HL-60 (cell line): ENCODE data around the gene GPR89A.
"Not testable (repeated sequence)": the region's sequence is repeated elsewhere in the genome, so short reads cannot be mapped to it uniquely, and the experiment has no call there.

Experiments used
- DNase-seq, 2 experiments: peaks; one replicate each; pipeline ENCODE4 v3.0.0-alpha.2; 2010 to 2020; ENCODE audit warnings: low read depth in 1 of 2, low spot score in 1 of 2
- H3K27ac ChIP-seq: fragments of 250-450 bp; sonication (Bioruptor Pico); replicated peaks from 2 replicates; pipeline ENCODE4 v1.5.1; 2020; ENCODE audit warnings: mild to moderate bottlenecking, moderate library complexity
- H3K27me3 ChIP-seq: fragments of 250-450 bp; sonication (Bioruptor Pico); 2 replicates; pipeline ENCODE4 v1.5.1; 2021; ENCODE audit warnings: mild to moderate bottlenecking, moderate library complexity; ENCODE audit not compliant: insufficient read depth, poor library complexity, severe bottlenecking
- H3K4me3 ChIP-seq: replicated peaks from 2 replicates; pipeline ENCODE4 v1.5.1; 2011; ENCODE audit warnings: mild to moderate bottlenecking, control low read depth, low read length; ENCODE audit not compliant: insufficient read depth
- GABPA ChIP-seq: IDR thresholded peaks from 2 replicates; pipeline ENCODE4 v1.6.1; 2012; ENCODE audit warnings: low read depth
- POLR2AphosphoS5 ChIP-seq: IDR thresholded peaks from 2 replicates; pipeline ENCODE4 v1.6.1; 2012; ENCODE audit warnings: low read depth
- REST ChIP-seq: IDR thresholded peaks from 2 replicates; pipeline ENCODE4 v1.6.1; 2012; ENCODE audit warnings: low read depth; ENCODE audit not compliant: insufficient replicate concordance
- SPI1 ChIP-seq: IDR thresholded peaks from 2 replicates; pipeline ENCODE4 v1.6.1; 2012; ENCODE audit warnings: low read depth, mild to moderate bottlenecking, borderline replicate concordance

Gene GPR89A

GRCh38 chr1:145716641-145717345, 109.0 kb downstream of the GPR89A start:
- TF ChIP-seq SPI1 (no peak), GABPA (no peak)
- DNase-seq = peak; percentile 5 to 64
- Histone ChIP-seq H3K27ac (peak overlapping the region; percentile 13), H3K4me3 (no peak overlapping the region), H3K27me3 (no peaks in the 10 kb centered on the region)

- no peak for TF ChIP-seq POLR2AphosphoS5
- TF ChIP-seq SPI1 = no peak
- TF ChIP-seq GABPA = no peak
- TF ChIP-seq REST = no peak
- Histone ChIP-seq H3K4me3 (no peak overlapping the region), H3K27ac (no peak overlapping the region), H3K27me3 (no peaks in the 10 kb centered on the region)
- no peak for DNase-seq
These were observed 110.0 kb downstream of the GPR89A start for GRCh38 chr1:145717833-145718232.

- not testable (repeated sequence) for H3K4me3 ChIP-seq, H3K27me3 ChIP-seq
These were observed 110.7 kb downstream of the GPR89A start for GRCh38 chr1:145718465-145718864.

GRCh38 chr1:145719230-145720079, 111.7 kb downstream of the GPR89A start, which contains the start of gene CD160:
TSS of gene CD160 (plus strand) at chr1:145719499. CDS start at chr1:145728328, 8,829 bp downstream.
- no peak for TF ChIP-seq SPI1
- Histone ChIP-seq H3K4me3 (no peak within 1 kb of the TSS), H3K27me3 (no peaks in the 10 kb centered on the region), H3K27ac (no peak within 1 kb of the TSS)
- no peak for DNase-seq

More at GRCh38 chr1:145718465-145718864, 110.7 kb downstream of the GPR89A start:
- not testable (repeated sequence) for DNase-seq, H3K27ac ChIP-seq
